C1 segment of cervical spinal cord (tissue), 14 donors: Measurements from ENCODE around the gene ZNF763.
"Not testable (repeated sequence)": the region's sequence is repeated elsewhere in the genome, so short reads cannot be mapped to it uniquely, and the experiment has no call there.

Experiments used
- DNase-seq, 14 donors: peaks; one replicate each; lab custom pipeline; 2025; lab: John Stamatoyannopoulos, UW

ZNF763 gene

GRCh38 chr19:11964858-11965645 is at the start of gene ZNF763:
Gene ZNF763 (plus strand): TSS chr19:11965040. CDS start chr19:11965209, 169 bp downstream.
- DNase-seq: peak; percentile 50 to 96 (median 90)

DNA sequence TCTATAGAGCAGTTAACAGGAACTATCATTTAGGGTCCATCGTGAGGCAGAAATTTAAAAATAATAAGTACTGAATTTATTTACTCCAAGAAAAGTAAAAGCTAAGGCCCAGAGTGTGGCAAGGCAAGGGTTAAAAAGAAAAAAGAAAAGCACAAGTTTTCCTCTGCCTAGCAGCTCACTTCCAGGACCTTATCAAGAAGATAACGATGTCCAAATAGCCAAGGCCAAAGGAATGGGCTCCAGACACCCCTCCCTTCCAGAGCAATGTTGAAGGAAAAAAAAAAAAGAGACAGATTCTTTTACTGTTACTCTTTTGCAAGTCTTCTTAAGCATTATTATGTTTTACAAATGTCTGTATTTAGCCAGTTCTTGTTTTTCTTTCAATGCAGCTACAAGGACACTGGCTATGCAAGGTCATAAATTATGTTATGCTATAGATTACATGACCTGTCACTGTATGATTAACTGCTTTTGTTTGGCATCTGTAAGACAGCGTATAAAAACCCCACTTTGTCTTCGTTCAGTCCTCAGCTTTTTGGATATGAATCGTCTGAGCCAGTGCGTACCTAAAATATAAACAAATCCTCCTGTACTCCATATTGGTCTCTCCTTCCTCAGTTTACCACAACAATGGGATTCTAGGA is 42.9 kb upstream of the ZNF763 start:
- no peak for DNase-seq

DNA sequence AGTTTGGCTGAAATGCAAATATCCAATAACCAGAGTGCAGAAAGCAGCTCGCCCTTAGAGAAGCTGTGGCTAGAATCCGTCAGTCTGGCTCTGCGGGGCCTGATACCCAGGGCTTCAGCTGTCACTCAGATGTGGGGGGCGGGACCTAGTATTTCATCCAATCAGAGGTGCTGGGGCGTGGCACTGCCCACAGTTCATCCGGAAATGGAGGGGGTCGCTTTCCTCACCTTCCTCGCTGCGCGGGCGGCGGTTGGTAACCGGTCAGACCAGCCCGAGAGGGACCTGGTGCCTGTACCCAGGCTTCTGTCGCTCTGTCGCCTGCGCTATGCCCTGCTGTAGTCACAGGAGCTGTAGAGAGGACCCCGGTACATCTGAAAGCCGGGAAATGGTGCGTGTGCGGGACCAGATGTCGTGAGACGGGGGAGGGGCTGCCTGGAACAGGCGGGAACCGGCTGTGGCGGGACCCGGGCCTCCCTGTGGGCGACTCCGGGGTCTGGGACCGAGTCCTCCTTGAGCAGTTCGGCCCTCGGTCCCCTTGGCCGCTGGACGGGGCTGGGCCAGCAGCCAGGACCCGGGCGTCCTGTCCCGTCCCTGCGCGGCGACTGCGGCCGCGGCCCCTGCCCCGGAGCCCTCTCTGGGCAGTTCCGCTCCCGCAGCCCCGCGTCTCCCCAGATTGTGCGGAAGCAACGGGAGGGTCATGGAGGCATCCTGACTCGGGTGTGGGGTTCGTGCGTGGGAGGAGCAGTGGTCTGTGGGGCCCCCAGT is 39.8 kb upstream of the ZNF763 start, which contains the start of gene ZNF700:
Gene ZNF700, plus strand, starts transcription at position 222 of the 765 bp plus-strand sequence. Its CDS starts 104 bp downstream, at position 326.
- peak; percentile 21 to 93 (median 88) for DNase-seq

- not testable (repeated sequence) for DNase-seq
Measured at GRCh38 chr19:11925651-11926187, 39.1 kb upstream of the ZNF763 start.

- no peak for DNase-seq
Measured at GRCh38 chr19:11927227-11927626, 37.6 kb upstream of the ZNF763 start.

DNA sequence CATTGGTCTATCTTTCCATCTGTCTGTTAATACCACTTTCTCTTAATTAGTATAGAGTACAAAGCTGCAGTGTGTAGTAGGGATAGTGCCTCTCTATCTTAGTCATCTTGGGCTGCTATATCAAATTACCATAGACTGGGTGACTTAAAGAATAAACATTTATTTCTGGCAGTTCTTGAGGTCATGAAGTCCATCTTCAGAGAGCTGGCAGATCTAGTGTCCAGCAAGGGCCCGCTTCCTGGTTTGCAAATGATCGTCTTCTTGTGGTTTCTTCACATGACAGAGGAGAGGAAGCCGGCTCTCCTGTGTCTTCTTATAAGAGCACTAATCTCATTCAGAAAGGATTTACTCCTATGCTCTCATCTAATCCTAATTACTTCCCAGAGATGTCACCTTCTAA is 33.8 kb upstream of the ZNF763 start:
- DNase-seq: peak in 1 of 14 donors; percentile 0

DNA sequence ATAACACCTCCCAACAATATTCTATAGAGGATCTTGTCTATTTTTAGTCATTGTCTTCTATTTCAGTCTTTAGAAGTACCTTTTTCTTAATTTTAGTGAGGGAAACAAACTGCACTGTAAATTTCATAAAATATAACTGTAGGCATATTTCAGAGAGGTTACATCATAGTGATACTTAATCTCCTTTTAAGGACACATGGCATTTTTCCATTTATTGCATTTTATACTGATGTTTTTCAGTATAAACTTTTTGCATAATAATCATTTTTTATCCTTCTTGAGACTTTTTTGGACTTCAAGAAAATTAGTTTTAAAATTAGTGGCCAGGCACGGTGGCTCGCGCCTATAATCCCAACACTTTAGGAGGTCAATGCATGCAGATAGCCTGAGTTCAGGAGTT is 33.3 kb upstream of the ZNF763 start:
- DNase-seq: no peak

DNA sequence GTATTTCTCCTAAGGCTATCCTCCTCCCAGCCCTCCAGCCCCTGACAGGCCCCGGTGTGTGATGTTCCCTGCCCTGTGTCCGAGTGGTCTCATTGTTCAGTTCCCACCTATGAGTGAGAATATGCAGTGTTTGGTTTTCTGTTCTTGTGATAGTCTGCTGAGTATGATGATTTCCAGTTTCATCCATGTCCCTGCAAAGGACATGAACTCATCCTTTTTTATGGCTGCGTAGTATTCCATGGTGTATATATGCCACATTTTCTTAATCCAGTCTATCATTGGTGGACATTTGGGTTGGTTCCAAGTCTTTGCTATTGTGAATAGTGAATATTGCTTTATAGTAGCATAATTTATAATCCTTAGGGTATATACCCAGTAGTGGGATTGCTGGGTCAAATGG is 29.0 kb upstream of the ZNF763 start:
- DNase-seq: not testable (repeated sequence)

- DNase-seq: not testable (repeated sequence)
Measured at GRCh38 chr19:11938383-11938782, 26.5 kb upstream of the ZNF763 start.

DNA sequence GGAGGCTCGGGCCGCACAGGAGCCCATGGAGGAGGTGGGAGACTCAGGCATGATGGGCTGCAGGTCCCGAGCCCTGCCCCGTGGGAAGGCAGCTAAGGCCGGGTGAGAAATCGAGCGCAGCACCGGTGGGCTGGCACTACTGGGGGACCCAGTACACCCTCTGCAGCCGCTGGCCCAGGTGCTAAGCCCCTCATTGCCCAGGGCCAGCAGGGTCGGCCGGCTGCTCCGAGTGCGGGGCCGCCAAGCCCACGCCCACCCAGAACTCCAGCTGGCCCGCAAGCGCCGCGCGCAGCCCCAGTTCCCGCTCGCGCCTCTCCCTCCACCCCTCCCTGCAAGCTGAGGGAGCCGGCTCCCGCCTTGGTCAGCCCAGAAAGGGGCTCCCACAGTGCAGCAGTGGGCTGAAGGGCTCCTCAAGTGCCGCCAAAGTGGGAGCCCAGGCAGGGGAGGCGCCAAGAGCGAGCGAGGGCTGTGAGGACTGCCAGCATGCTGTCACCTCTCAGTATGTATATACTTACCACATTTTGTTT is 23.4 kb upstream of the ZNF763 start:
- not testable (repeated sequence) for DNase-seq

DNA sequence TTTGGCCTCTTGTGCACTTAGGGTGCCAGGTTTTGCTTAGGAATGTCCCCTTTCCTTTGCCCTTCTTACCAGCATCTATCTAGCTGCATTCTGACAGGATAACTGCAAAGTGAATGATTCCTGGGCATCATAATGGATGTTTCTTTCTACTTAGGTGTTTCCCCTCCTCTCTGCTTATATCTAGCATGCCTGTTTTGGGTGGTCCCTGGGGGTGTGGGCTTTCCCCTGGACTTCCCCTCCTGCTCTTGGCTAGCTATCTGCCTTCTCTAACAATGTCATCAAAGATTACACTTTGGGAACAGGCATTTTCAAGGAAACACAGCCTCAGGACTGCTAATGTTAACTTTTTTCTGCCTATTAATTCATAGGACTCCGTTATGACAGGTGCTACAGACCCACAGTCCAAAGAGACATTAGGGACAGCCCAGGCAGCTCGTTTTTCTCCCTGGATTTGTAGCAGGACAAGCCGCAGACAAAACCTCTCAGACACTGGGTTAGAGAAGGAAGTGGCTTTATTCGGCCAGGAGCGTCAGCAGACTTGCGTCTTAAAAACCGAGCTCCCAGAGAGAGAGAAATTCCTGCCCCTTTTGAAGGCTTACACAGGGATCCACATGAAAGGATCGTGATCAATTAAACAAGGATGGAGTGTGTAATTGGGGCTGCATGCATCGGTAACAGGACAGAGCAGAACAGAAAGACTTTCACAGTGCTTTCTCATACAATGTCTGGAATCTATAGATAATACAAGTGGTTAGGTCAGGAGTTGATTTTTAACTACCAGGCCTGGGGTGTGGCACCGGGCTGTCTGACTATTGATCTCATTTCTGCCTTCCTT is 22.6 kb upstream of the ZNF763 start:
- no peak for DNase-seq

DNA sequence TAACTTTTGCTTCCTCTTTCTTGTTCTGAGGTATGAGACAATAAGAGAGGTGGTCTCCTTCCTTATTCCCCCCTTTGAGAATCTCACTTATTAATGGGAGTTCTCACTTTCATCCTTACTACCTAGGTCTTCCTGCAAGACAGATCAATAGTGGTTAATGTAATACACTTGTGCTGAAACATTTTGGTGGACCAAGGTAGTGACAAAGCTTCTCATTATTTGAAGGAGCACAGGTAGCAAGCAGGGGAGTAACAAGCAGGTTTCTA is 22.1 kb upstream of the ZNF763 start:
- DNase-seq: no peak

DNA sequence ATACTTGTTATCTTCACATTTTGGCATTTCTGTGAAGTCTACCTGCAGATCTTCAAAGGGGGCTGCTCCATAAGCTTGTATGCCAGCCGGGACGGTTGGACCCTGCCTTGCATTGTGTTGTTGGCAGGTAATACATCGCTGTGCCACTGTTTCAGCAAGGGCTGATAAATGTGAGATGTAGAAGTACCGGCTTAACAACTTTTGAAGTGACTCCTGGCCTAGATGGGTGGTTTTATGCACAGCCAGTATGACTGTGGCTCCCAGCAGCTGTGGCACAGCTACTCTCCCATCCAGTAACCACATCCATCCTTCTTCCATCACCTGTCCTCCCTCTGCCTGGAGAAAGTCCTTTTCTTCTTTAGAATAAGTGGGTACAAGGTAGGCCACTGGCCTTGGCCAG is 20.2 kb upstream of the ZNF763 start:
- no peak for DNase-seq

DNA sequence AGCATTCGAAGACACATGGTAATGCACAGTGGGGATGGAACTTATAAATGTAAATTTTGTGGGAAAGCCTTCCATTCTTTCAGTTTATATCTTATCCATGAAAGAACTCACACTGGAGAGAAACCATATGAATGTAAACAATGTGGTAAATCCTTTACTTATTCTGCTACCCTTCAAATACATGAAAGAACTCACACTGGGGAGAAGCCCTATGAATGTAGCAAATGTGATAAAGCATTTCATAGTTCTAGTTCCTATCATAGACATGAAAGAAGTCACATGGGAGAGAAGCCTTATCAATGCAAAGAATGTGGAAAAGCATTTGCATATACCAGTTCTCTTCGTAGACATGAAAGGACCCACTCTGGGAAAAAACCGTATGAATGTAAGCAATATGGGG is 16.2 kb upstream of the ZNF763 start:
- DNase-seq: no peak

DNA sequence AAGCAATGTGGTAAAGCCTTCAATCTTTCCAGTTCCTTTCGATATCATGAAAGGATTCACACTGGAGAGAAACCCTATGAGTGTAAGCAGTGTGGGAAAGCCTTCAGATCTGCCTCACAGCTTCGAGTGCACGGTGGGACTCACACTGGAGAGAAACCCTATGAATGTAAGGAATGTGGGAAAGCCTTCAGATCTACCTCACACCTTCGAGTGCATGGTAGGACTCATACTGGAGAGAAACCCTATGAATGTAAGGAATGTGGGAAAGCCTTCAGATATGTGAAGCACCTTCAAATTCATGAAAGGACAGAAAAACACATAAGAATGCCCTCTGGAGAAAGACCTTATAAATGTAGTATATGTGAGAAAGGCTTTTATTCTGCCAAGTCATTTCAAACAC is 15.6 kb upstream of the ZNF763 start:
- no peak for DNase-seq

- DNase-seq: not testable (repeated sequence)
Measured at GRCh38 chr19:11949614-11950080, 15.2 kb upstream of the ZNF763 start.

- DNase-seq: no peak
Measured at GRCh38 chr19:11950312-11950711, 14.5 kb upstream of the ZNF763 start.

DNA sequence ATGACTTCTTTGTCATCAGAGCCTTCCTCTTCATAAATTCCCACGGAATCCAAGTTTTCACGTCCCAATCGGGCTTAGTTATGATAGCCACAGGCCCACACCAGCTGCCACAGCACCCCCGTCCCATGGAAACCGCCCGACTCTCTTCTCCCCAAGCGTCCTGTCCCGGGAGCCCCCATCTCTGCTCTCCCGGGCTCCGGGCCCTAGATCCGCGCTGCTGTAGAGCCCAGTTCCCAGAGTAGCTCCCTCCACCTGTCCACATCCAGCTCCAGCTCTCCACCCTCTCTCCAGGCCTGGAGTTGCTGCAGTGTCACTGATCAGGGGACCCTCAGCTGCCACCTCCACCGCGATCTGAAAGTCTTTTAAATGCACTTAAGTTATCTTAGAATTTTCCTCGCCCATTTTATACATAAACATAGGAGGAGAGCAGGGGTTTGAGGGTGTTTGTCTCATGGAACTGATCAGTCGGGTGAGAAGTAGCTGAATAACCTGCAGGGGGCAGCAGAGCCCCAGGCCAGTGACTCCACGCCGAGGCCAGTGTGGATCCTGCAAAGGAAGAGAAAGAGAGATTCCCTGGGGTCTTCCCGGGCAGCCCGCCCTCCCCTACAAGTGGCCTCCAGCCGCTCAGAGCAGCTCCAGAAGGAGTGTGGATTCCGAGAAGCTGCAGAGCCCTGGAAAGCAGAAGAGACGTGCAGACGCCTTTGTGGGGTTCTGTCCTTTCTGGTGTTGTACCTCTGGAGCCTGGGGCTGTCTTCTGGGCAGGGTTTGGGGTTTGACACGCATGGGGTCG is 1.1 kb upstream of the ZNF763 start:
- peak in 13 of 14 donors; percentile 3 to 77 (median 62) for DNase-seq

- DNase-seq: no peak
Measured at GRCh38 chr19:11964496-11964857, 363 bp upstream of the ZNF763 start.

DNA sequence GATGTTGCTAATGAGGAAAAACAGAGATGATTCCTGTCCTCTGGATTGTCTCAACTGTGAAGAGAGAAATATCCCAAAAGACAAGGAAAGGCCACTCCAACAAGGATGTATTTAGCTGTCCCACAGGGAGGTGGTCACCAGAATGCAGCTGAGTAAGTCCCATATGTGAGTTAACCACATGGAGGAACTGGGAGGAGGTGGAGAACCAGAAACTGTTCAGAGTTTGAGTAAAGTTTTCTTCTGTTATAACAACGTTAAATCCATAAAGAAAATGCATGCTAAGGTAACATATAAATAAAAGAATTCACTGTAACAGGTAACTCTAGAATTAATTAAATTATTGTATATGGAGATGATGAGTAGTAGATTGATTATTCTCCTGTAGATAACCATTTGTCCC is 5.3 kb downstream of the ZNF763 start:
- DNase-seq: no peak
